ENCODE data around the gene ZNF641. TPM values are rescaled to one million over a fixed set of nuclear protein-coding genes. Genes with fewer than 3 reads are reported as not detected.

Gene ZNF641
- total RNA-seq, 2 experiments from 2014 or later = 3.5 to 6.0 TPM

Other genes with a start within 250 kb of the ZNF641 start
- gene SENP1, start 244.8 kb downstream of the ZNF641 start, total RNA-seq = 10 to 100 TPM; 41.4 to 47.8 TPM
- 10 to 100 TPM; 68.2 to 71.9 TPM for gene PFKM, start 231.6 kb downstream of the ZNF641 start, total RNA-seq
- gene ASB8, start 193.4 kb downstream of the ZNF641 start, total RNA-seq = 10 to 100 TPM; 36.7 to 47.9 TPM
- gene CCDC184, start 167.3 kb downstream of the ZNF641 start, total RNA-seq = under 1 TPM in 1 of 2 experiments, not detected in 1; 0.14 TPM
- gene OR10AD1, start 147.6 kb downstream of the ZNF641 start, total RNA-seq = not detected
- not detected for gene ANP32D, start 121.6 kb upstream of the ZNF641 start, total RNA-seq
- not detected for gene C12orf54, start 131.6 kb upstream of the ZNF641 start, total RNA-seq
- not detected for gene OR8S1, start 174.7 kb upstream of the ZNF641 start, total RNA-seq
- not detected for gene LALBA, start 219.1 kb upstream of the ZNF641 start, total RNA-seq